Measurements from ENCODE around the gene COQ8B.

Gene COQ8B

DNA sequence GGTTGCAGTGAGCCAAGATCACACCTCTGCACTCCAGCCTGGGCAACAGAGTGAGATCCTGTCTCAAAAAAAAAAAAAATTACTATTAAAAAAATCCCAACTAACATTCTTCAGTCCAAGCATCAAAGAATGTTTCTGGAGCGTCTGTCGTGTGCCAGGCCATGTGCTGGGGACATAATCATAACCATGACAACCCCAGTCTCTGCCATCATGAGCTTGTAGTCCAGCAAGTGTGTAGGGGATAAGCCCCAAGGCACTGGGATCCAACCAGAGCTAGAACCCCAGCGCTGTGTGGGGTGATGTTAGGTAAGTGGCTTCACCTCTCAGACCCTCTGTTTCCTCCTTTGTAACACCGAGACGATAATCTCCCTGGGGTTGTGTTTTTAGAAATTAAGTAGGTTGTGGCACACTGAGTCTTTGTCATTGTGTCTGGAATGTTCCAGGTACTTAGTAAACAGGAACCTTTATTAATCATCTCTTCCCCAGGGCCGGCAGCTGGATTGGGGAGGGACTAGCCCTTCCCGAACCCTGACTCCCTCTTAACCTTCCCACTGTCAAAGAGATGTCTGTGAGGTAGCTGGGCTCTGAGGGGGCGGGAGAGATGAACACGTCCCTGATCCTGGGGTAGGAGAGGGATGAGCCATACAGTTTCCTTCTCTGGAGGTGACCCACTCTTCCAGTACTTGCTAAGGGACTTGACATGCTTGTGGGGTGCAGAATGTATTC is 5.4 kb upstream of the COQ8B start:
- no peak overlapping the region for H3K4me3 ChIP-seq (ENCODE audit: low read depth, low read length)
- TF ChIP-seq, protein P1, sequence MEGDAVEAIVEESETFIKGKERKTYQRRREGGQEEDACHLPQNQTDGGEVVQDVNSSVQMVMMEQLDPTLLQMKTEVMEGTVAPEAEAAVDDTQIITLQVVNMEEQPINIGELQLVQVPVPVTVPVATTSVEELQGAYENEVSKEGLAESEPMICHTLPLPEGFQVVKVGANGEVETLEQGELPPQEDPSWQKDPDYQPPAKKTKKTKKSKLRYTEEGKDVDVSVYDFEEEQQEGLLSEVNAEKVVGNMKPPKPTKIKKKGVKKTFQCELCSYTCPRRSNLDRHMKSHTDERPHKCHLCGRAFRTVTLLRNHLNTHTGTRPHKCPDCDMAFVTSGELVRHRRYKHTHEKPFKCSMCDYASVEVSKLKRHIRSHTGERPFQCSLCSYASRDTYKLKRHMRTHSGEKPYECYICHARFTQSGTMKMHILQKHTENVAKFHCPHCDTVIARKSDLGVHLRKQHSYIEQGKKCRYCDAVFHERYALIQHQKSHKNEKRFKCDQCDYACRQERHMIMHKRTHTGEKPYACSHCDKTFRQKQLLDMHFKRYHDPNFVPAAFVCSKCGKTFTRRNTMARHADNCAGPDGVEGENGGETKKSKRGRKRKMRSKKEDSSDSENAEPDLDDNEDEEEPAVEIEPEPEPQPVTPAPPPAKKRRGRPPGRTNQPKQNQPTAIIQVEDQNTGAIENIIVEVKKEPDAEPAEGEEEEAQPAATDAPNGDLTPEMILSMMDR (IDR thresholded peaks at IDR 0.05; ENCODE audit: low read depth, low read length) = no peak

DNA sequence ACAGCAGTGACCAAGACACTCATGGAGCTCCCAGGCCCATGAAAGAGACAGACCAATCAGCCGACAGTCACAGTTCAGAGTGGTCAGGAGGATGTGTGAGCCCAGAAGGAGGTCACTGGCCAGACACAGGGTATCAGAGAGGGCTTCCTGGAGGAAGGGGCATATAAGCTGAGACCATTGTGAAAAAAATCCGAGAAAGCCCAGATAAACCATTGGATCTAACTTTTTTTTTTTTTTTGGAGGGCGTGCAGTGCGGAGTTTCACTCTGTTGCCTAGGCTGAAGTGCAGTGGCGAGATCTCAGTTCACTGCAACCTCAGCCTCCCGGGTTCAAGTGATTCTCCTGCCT is 4.4 kb upstream of the COQ8B start:
- TF ChIP-seq, protein P1 (IDR thresholded peaks at IDR 0.05; ENCODE audit: low read depth, low read length) = no peak

DNA sequence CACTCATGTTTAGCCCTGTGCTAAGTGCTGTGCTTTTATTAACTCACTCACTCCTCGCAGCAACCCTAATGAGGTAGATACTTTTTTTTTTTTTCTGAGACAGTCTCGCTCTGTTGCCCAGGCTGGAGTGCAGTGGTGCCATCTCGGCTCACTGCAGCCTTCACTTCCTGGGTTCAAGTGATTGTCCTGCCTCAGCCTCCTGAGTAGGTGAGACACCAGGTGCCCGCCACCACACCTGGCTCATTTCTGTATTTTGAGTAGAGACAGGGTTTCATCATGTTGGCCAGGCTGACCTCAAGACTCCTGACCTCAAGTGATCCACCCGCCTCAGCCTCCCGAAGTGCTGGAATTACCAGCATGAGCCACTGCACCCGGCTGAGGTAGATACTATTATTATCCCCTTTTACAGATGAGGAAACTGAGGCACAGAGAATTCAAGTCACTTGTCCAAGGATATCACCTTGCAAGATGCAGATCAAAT is 2.8 kb upstream of the COQ8B start:
- TF ChIP-seq, protein P1 (IDR thresholded peaks at IDR 0.05; ENCODE audit: low read depth, low read length) = no peak
- H3K4me3 ChIP-seq (ENCODE audit: low read depth, low read length) = peak overlapping the region; percentile 72

More for the DNA sequence above, 4.4 kb upstream of the COQ8B start:
- H3K4me3 ChIP-seq (ENCODE audit: low read depth, low read length) = no peak overlapping the region

DNA sequence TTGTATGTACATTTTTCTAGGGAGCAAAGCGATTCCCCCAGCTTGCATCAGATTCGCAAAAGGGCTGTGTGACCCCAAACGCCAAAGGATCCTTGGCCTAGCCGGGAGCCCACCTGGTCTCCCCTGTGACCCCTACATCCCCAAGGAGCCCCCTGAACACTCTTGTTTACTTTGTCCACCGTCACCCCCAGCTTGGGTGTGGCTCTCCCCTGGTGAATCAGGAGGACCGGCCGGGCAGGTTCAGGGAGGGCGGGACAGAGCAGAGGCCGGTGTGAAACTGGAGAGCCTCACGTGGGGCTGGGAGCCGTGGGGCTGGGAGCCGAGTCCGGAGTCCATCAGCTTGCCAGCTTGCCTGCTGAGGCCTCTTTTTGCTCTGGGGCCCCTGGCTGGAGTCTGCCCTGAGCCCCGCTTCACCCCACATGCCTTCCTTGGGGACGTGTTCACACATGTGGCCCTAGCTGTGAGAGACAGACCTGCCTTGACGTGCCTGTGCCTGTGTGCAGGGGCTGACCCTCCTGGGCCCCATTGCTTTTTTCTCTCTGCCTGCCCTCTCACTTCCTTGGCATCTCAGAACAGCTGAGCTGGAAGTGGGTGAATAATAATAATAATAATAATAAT is 2.2 kb upstream of the COQ8B start:
- TF ChIP-seq, protein P1 (IDR thresholded peaks at IDR 0.05; ENCODE audit: low read depth, low read length) = no peak
- peak overlapping the region; percentile 72 for H3K4me3 ChIP-seq (ENCODE audit: low read depth, low read length)

DNA sequence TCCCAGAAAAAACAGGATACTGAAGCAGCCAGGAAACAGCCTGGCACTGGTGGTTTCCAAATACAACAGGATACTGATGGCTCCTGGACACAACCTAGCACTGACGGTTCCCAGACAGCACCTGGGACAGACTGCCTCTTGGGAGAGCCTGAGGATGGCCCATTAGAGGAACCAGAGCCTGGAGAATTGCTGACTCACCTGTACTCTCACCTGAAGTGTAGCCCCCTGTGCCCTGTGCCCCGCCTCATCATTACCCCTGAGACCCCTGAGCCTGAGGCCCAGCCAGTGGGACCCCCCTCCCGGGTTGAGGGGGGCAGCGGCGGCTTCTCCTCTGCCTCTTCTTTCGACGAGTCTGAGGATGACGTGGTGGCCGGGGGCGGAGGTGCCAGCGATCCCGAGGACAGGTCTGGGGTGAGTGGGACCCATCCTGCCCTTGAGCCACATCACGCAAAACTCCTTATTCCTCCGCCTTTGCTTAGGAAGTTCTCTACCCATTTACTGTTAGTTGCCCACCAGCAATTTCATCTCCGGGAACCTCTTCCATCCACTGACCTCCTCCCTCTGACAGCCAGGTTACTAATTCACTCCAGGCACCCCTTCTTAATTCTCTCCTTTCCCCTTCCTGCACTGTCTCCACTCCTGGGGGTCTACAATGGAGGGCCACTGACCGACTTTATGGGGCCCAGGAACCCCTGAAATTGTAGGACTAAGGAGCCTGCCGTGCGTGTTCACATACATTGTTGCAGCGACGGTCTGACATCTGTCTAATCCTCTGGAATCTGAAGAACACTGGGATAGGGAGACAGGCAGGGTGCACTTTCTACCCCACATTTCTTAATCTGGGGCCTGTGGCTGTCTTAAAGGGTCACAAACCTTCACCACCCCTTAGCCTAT is 1.4 kb upstream of the COQ8B start:
- H3K4me3 ChIP-seq (ENCODE audit: low read depth, low read length) = peak overlapping the region; percentile 72
- TF ChIP-seq, protein P1 (IDR thresholded peaks at IDR 0.05; ENCODE audit: low read depth, low read length) = no peak

DNA sequence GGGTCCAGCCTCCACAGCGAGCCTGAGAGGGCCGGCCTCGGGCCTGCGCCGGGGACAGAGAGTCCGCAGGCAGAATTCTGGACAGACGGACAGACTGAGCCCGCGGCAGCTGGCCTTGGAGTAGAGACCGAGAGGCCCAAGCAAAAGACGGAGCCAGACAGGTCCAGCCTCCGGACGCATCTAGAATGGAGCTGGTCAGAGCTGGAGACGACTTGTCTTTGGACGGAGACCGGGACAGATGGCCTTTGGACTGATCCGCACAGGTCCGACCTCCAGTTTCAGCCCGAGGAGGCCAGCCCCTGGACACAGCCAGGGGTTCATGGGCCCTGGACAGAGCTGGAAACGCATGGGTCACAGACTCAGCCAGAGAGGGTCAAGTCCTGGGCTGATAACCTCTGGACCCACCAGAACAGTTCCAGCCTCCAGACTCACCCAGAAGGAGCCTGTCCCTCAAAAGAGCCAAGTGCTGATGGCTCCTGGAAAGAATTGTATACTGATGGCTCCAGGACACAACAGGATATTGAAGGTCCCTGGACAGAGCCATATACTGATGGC is 716 bp upstream of the COQ8B start:
- TF ChIP-seq, protein P1 (IDR thresholded peaks at IDR 0.05; ENCODE audit: low read depth, low read length) = no peak

More for the DNA sequence above, 716 bp upstream of the COQ8B start:
- H3K4me3 ChIP-seq (ENCODE audit: low read depth, low read length) = peak overlapping the region; percentile 72
